Glutamatergic neuron (in vitro differentiated cells): ENCODE measurements around the gene CHST15. TPM values are rescaled to one million over a fixed set of nuclear protein-coding genes. Genes with fewer than 3 reads are reported as not detected.

Experiments
- DNase-seq: peaks from one replicate; pipeline ENCODE4 v3.0.0; 2022
- H3K27ac Mint-ChIP-seq: one replicate; pipeline ENCODE4 v1.8.0; 2020; ENCODE audit warnings: mild to moderate bottlenecking, mixed read lengths, inconsistent platforms; ENCODE audit not compliant: unreplicated experiment
- H3K27me3 Mint-ChIP-seq: one replicate; pipeline ENCODE4 v1.8.0; 2020; ENCODE audit warnings: mild to moderate bottlenecking, moderate library complexity, mixed read lengths, inconsistent platforms; ENCODE audit not compliant: unreplicated experiment
- H3K36me3 Mint-ChIP-seq: one replicate; pipeline ENCODE4 v1.8.0; 2020; ENCODE audit warnings: mild to moderate bottlenecking, mixed read lengths, inconsistent platforms; ENCODE audit not compliant: unreplicated experiment
- H3K4me1 Mint-ChIP-seq: one replicate; pipeline ENCODE4 v1.8.0; 2020; ENCODE audit warnings: mild to moderate bottlenecking, low read depth, mixed read lengths, inconsistent platforms; ENCODE audit not compliant: unreplicated experiment
- H3K4me3 Mint-ChIP-seq: one replicate; pipeline ENCODE4 v1.8.0; 2020; ENCODE audit warnings: mild to moderate bottlenecking, mixed read lengths, inconsistent platforms; ENCODE audit not compliant: unreplicated experiment
- H3K9me3 Mint-ChIP-seq: one replicate; pipeline ENCODE4 v1.8.0; 2020; ENCODE audit warnings: mild to moderate bottlenecking, moderate library complexity, mixed read lengths, inconsistent platforms; ENCODE audit not compliant: unreplicated experiment
- CTCF ChIP-seq: fragments of 200-600 bp; sonication (generic); IDR thresholded peaks from one replicate; pipeline ENCODE4 v1.5.0; 2021; ENCODE audit not compliant: partially characterized antibody, unreplicated experiment
- total RNA-seq: library from RNA; stranded (reverse); fragmentation: NEBNext Ultra II Directional; extraction: Animal tissue kit (Norgen Biotek cat#: 25700); gene quantifications from one replicate; pipeline ENCODE4 v1.2.1, GENCODE V29; 2021; ENCODE audit not compliant: unreplicated experiment

Gene CHST15
- total RNA-seq, 1 donor from 2014 or later: 2.4 TPM

DNA sequence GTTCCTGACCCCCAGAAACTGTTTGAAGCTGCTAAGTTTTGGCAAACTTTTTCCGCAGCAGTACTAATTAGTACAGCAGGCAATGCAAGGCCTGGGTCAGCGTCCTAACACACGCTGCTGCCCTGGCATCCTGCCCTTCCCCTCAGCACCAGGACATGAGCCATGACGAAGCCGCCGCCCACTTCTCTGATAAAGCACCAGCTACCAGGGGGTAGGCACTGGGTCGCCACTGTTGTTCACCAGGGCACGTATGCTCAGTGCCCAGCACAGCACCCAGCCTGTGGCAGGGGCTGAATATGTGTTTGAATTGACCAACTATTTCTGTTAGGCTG, 59.5 kb downstream of the CHST15 start:
- H3K27ac Mint-ChIP-seq: no peak overlapping the region
- H3K9me3 Mint-ChIP-seq: no peaks in the 10 kb centered on the region
- DNase-seq: no peak
- no peaks in the 10 kb centered on the region for H3K36me3 Mint-ChIP-seq
- H3K4me1 Mint-ChIP-seq: peaks cover 5% of the 10 kb centered on the region
- H3K4me3 Mint-ChIP-seq: no peak overlapping the region
- no peak for TF ChIP-seq CTCF
- H3K27me3 Mint-ChIP-seq: no peaks in the 10 kb centered on the region

DNA sequence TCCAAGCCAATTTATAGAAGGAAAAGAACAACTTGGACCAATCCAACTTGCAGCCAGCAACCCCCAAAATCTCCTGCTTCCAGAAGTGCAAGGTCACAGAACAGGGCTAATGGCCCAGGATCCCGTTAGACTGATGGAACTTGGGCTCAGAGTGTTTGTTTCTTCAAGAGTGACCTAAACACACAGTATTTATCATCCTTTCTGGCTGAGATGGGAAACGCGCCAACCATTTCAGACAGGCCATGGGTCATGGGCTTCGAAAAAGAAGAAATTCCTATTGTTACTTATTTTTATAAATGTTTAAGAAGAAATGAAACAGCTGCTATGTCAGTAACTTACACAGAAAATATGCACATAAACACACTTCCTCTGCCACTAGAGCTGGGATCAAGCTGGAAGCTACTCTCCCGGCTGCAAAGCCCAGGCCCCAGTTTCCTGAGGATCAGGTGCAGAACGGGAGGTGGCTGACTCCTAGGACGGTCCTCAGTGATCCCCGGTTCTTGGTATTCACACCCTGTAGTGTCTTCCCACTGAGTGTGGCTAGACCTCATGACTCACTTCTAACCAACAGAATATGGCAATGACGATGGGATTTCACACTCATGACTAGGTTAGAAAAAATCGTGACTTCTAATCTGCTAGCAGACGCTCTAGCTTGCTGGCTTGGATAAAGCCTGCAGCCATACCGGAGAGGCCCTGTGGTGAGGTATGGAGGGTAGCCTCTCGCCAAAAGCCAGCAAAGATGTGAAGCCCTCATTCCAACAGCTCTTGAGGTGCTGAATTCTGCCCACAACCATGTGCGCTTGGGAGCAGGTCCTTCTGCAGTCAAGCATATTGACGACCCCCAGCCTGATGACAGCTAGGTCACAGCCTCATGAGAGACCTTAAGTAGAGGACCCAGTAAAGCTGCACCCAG, 60.2 kb downstream of the CHST15 start:
- no peak overlapping the region for H3K4me3 Mint-ChIP-seq
- no peaks in the 10 kb centered on the region for H3K27me3 Mint-ChIP-seq
- H3K9me3 Mint-ChIP-seq: no peaks in the 10 kb centered on the region
- no peaks in the 10 kb centered on the region for H3K36me3 Mint-ChIP-seq
- H3K27ac Mint-ChIP-seq: no peak overlapping the region
- peaks cover 5% of the 10 kb centered on the region for H3K4me1 Mint-ChIP-seq
- DNase-seq: no peak
- TF ChIP-seq CTCF: no peak

DNA sequence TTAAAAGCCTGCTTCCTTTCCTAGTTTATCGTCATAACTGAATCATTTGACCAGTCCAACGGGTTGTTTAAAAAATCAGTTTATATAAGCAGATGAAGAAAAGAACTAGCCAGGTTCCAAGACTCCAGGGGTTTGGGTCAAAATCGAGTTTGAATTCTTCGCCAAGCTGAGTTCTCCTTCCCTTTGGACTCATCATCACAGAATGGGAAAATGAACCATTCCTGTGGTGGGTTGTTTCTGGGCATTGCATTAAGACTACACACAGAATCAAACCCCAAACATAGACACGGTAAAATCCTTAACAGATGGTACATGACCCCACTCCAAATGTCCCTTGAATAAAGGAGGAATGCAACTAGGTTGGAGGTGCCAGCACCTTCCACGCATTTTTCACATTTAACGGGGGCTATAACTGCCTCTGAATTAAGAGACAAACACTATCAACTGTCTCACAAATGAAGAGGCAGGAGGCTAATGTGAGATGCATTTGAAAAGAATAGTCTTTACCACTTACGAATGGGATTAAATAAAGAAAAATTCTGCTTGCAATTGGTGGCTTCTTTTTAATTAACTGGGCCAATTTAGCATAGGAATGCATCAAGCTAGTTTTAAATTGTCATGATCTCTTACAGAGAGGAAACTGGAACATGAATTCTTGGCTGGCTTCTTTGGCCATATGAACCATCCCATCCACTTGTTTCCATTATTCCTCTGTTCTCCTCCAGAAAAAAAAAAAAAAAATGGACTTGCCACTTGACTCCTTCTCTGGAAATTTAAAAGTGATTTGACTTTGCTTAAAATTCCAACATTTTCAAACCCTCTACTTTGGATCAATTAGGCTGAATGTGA, 61.1 kb downstream of the CHST15 start:
- H3K27ac Mint-ChIP-seq: no peak overlapping the region

GRCh38 chr10:124030492-124031110, 62.8 kb downstream of the CHST15 start:
- Mint-ChIP-seq H3K27me3 (no peaks in the 10 kb centered on the region), H3K36me3 (peaks cover 4% of the 10 kb centered on the region), H3K27ac (no peak overlapping the region), H3K4me1 (peaks cover 5% of the 10 kb centered on the region), H3K9me3 (no peaks in the 10 kb centered on the region), H3K4me3 (no peak overlapping the region)
- TF ChIP-seq CTCF: no peak
- DNase-seq: no peak

More for the DNA sequence above, 61.1 kb downstream of the CHST15 start:
- TF ChIP-seq CTCF: no peak
- Mint-ChIP-seq H3K27me3 (no peaks in the 10 kb centered on the region), H3K4me3 (no peak overlapping the region), H3K9me3 (no peaks in the 10 kb centered on the region), H3K4me1 (peaks cover 5% of the 10 kb centered on the region), H3K36me3 (no peaks in the 10 kb centered on the region)
- DNase-seq: no peak
